ENCODE measurements around the gene RASAL3. TPM values are rescaled to one million over a fixed set of nuclear protein-coding genes. Genes with fewer than 3 reads are reported as not detected.
A peak's percentile ranks its signal among the peaks of the same experiment; 100 is the strongest.

RASAL3 gene
- total and polyA plus RNA-seq, 4 donors: 0.76 to 1.5 (median 1.1) TPM

DNA sequence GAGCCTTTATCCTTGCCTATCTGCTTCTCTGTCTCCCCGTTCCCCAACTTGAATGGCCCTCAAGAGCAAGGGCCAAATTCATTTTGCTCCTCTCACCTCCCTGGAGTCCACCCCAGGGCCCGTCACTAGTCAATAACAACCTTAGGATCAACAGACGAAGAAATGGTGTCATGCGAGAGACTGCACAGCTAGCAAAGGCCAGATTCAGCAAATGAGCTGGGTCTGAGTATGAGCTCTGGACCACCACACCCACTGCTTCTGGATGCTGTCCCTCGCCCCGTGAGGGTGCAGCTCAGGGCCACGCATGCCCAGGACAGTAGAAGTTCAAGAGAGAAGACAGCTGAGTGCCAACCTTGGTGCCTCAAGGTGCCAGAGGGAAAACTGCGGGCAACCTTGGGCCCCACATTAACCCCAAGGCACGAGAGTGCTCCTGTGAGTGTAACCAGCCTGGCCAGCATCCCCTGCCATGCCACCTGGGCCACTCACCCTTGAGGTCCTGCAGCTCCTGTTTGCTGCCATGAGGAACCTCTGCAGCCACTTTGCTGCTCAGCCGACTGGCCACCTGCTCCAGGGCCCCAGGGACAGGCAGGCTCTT, 33.7 kb downstream of the RASAL3 start:
- peak overlapping the region in 1 of 3 donors; percentile 94 for H3K4me3 ChIP-seq (ENCODE audit: low read depth in 1 of 3, low read length in 3 of 3)
- no peak for DNase-seq (ENCODE audit: low spot score)
- H3K36me3 ChIP-seq (ENCODE audit: control insufficient read depth in 4 of 4, insufficient read depth in 3 of 4, low read depth in 1 of 4, low read length in 3 of 4): peaks cover 0 to 20% (median 3%) of the 10 kb centered on the region in 4 donors
- TF ChIP-seq NR2F2 (IDR thresholded peaks at IDR 0.05) (no peak), FOXA1 (IDR thresholded peaks at IDR 0.05) (no peak), YY1 (IDR thresholded peaks at IDR 0.05) (no peak), JUND (IDR thresholded peaks at IDR 0.05) (no peak), HNF4G (IDR thresholded peaks at IDR 0.05) (no peak), TAF1 (conservative IDR thresholded peaks at IDR 0.05) (no peak), SP1 (IDR thresholded peaks at IDR 0.05) (no peak), RAD21 (IDR thresholded peaks at IDR 0.05) (no peak), HNF4A (conservative IDR thresholded peaks at IDR 0.05) (no peak), FOXA2 (IDR thresholded peaks at IDR 0.05) (no peak)
- TF ChIP-seq, protein P1, sequence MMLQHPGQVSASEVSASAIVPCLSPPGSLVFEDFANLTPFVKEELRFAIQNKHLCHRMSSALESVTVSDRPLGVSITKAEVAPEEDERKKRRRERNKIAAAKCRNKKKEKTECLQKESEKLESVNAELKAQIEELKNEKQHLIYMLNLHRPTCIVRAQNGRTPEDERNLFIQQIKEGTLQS (IDR thresholded peaks at IDR 0.05): no peak
- TF ChIP-seq, protein P2, sequence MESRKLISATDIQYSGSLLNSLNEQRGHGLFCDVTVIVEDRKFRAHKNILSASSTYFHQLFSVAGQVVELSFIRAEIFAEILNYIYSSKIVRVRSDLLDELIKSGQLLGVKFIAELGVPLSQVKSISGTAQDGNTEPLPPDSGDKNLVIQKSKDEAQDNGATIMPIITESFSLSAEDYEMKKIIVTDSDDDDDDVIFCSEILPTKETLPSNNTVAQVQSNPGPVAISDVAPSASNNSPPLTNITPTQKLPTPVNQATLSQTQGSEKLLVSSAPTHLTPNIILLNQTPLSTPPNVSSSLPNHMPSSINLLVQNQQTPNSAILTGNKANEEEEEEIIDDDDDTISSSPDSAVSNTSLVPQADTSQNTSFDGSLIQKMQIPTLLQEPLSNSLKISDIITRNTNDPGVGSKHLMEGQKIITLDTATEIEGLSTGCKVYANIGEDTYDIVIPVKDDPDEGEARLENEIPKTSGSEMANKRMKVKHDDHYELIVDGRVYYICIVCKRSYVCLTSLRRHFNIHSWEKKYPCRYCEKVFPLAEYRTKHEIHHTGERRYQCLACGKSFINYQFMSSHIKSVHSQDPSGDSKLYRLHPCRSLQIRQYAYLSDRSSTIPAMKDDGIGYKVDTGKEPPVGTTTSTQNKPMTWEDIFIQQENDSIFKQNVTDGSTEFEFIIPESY (IDR thresholded peaks at IDR 0.05): no peak
- TF ChIP-seq, protein P3, sequence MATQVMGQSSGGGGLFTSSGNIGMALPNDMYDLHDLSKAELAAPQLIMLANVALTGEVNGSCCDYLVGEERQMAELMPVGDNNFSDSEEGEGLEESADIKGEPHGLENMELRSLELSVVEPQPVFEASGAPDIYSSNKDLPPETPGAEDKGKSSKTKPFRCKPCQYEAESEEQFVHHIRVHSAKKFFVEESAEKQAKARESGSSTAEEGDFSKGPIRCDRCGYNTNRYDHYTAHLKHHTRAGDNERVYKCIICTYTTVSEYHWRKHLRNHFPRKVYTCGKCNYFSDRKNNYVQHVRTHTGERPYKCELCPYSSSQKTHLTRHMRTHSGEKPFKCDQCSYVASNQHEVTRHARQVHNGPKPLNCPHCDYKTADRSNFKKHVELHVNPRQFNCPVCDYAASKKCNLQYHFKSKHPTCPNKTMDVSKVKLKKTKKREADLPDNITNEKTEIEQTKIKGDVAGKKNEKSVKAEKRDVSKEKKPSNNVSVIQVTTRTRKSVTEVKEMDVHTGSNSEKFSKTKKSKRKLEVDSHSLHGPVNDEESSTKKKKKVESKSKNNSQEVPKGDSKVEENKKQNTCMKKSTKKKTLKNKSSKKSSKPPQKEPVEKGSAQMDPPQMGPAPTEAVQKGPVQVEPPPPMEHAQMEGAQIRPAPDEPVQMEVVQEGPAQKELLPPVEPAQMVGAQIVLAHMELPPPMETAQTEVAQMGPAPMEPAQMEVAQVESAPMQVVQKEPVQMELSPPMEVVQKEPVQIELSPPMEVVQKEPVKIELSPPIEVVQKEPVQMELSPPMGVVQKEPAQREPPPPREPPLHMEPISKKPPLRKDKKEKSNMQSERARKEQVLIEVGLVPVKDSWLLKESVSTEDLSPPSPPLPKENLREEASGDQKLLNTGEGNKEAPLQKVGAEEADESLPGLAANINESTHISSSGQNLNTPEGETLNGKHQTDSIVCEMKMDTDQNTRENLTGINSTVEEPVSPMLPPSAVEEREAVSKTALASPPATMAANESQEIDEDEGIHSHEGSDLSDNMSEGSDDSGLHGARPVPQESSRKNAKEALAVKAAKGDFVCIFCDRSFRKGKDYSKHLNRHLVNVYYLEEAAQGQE (IDR thresholded peaks at IDR 0.05): no peak
- H3K4me1 ChIP-seq (ENCODE audit: control insufficient read depth in 4 of 4, insufficient read depth in 4 of 4, low read length in 3 of 4): peaks cover 12 to 54% (median 43%) of the 10 kb centered on the region in 4 donors
- 83% methylated on average over 10 of the region's 10 CpGs for WGBS
- no peak overlapping the region for H3K27ac ChIP-seq (ENCODE audit: low read depth in 1 of 2, low read length in 2 of 2)
- no peaks in the 10 kb centered on the region for H3K27me3 ChIP-seq (ENCODE audit: control insufficient read depth in 4 of 4, insufficient read depth in 4 of 4, low read length in 3 of 4)
- H3K9me3 ChIP-seq (ENCODE audit: control insufficient read depth in 4 of 4, low read length in 3 of 4): no peaks in the 10 kb centered on the region
- H3K9ac ChIP-seq (ENCODE audit: low read depth in 1 of 2, low read length in 2 of 2): no peak overlapping the region

GRCh38 chr19:15429825-15430467, 34.4 kb downstream of the RASAL3 start:
- 91% methylated on average over 24 of the region's 24 CpGs for WGBS
- Histone ChIP-seq H3K4me1 (ENCODE audit: control insufficient read depth in 4 of 4, insufficient read depth in 4 of 4, low read length in 3 of 4) (peaks cover 12 to 54% (median 43%) of the 10 kb centered on the region in 4 donors), H3K9me3 (ENCODE audit: control insufficient read depth in 4 of 4, low read length in 3 of 4) (no peaks in the 10 kb centered on the region), H3K9ac (ENCODE audit: low read depth in 1 of 2, low read length in 2 of 2) (no peak overlapping the region), H3K27ac (ENCODE audit: low read depth in 1 of 2, low read length in 2 of 2) (no peak overlapping the region), H3K4me3 (ENCODE audit: low read depth in 1 of 3, low read length in 3 of 3) (no peak overlapping the region), H3K36me3 (ENCODE audit: control insufficient read depth in 4 of 4, insufficient read depth in 3 of 4, low read depth in 1 of 4, low read length in 3 of 4) (peaks cover 2 to 26% (median 5%) of the 10 kb centered on the region in 4 donors), H3K27me3 (ENCODE audit: control insufficient read depth in 4 of 4, insufficient read depth in 4 of 4, low read length in 3 of 4) (no peaks in the 10 kb centered on the region)
- no peak for DNase-seq (ENCODE audit: low spot score)
- TF ChIP-seq YY1 (IDR thresholded peaks at IDR 0.05) (no peak), TAF1 (conservative IDR thresholded peaks at IDR 0.05) (no peak), SP1 (IDR thresholded peaks at IDR 0.05) (no peak), CTCF (IDR thresholded peaks at IDR 0.05; ENCODE audit: low read depth, low read length, missing input control) (no peak), EGR1 (IDR thresholded peaks at IDR 0.05; ENCODE audit: low read depth in 2 of 2) (no peak), HNF4A (conservative IDR thresholded peaks at IDR 0.05) (no peak), MAX (IDR thresholded peaks at IDR 0.05) (no peak), JUND (IDR thresholded peaks at IDR 0.05) (no peak)
- TF ChIP-seq, protein P2 (IDR thresholded peaks at IDR 0.05): no peak
- TF ChIP-seq, protein P1 (IDR thresholded peaks at IDR 0.05): no peak
- TF ChIP-seq, protein P3 (IDR thresholded peaks at IDR 0.05): no peak
